SK-N-SH (cell line): ENCODE measurements around the gene UBQLN3. TPM values are rescaled to one million over a fixed set of nuclear protein-coding genes. Genes with fewer than 3 reads are reported as not detected.

Experiments used
- CTCF ChIA-PET: fragments of 300-600, 350-600 bp; formaldehyde crosslinking; extraction: SDS; loops from one replicate; lab custom pipeline; 2021; lab: Yijun Ruan, JAX
- POLR2A ChIA-PET: fragments of 350-600 bp; sonication (Branson Sonifier 250); formaldehyde crosslinking; extraction: SDS; loops from one replicate; lab custom pipeline; 2020; ENCODE audit warnings: antibody characterized with exemption, inconsistent platforms; lab: Yijun Ruan, JAX
- DNase-seq: peaks from one replicate; pipeline ENCODE4 v3.0.0; 2012
- H2AFZ ChIP-seq: fragments of 200-600 bp; sonication (generic); 2 replicates; pipeline ENCODE4 v1.8.1; 2016; ENCODE audit warnings: antibody characterized with exemption, mild to moderate bottlenecking, low read depth
- H3F3A ChIP-seq: fragments of 200-600 bp; sonication (generic); replicated peaks from 2 replicates; pipeline ENCODE3; 2016; ENCODE audit warnings: antibody characterized with exemption, mild to moderate bottlenecking; ENCODE audit not compliant: insufficient read depth
- H3K27ac ChIP-seq, 2 experiments: fragments of 200-500 bp in 1 of 2; fragments of 200-600 bp in 1 of 2; sonication (Bioruptor generic) in 1 of 2; sonication (generic), shearing (Covaris generic) in 1 of 2; 2 replicates each; pipeline versions ENCODE4 v1.5.1 to v1.6.1; 2014 to 2016; ENCODE audit warnings: low read depth in 2 of 2, inconsistent platforms in 1 of 2, low read length in 1 of 2, mild to moderate bottlenecking in 1 of 2, mixed read lengths in 1 of 2
- H3K27me3 ChIP-seq: fragments of 200-600 bp; sonication (generic), shearing (Covaris generic); 2 replicates; pipeline ENCODE4 v1.6.1; 2016; ENCODE audit warnings: mixed run types; ENCODE audit not compliant: insufficient read depth
- H3K36me3 ChIP-seq, 2 experiments: fragments of 200-500 bp in 1 of 2; fragments of 200-600 bp in 1 of 2; sonication (Bioruptor generic) in 1 of 2; sonication (generic) in 1 of 2; replicated peaks in 1 of 2; 2 replicates each; pipeline versions ENCODE3 to v1.5.1; 2014 to 2016; ENCODE audit warnings: low read length in 1 of 2, mild to moderate bottlenecking in 1 of 2; ENCODE audit not compliant: insufficient read depth in 2 of 2, control insufficient read depth in 1 of 2
- H3K4me1 ChIP-seq, 2 experiments: fragments of 200-500 bp in 1 of 2; fragments of 200-600 bp in 1 of 2; sonication (Bioruptor generic) in 1 of 2; sonication (generic), shearing (Covaris generic) in 1 of 2; 2 replicates each; pipeline versions ENCODE4 v1.5.1 to v1.6.1; 2014 to 2016; ENCODE audit warnings: low read depth in 1 of 2, low read length in 1 of 2, mixed run types in 1 of 2; ENCODE audit not compliant: insufficient read depth in 2 of 2, control insufficient read depth in 1 of 2
- H3K4me2 ChIP-seq: fragments of 200-600 bp; sonication (generic), shearing (Covaris generic); 2 replicates; pipeline ENCODE4 v1.6.1; 2017; ENCODE audit warnings: mixed run types
- H3K4me3 ChIP-seq, 2 experiments: fragments of 200-500 bp in 1 of 2; fragments of 200-600 bp in 1 of 2; sonication (Bioruptor generic) in 1 of 2; sonication (generic), shearing (Covaris generic) in 1 of 2; 2 replicates each; pipeline versions ENCODE4 v1.5.1 to v1.8.1; 2014 to 2016; ENCODE audit warnings: low read depth in 2 of 2, inconsistent platforms in 1 of 2, low read length in 1 of 2, mild to moderate bottlenecking in 1 of 2, mixed read lengths in 1 of 2, moderate library complexity in 1 of 2
- H3K79me2 ChIP-seq: fragments of 200-600 bp; sonication (generic); 2 replicates; pipeline ENCODE4 v1.8.1; 2017; ENCODE audit warnings: mild to moderate bottlenecking; ENCODE audit not compliant: insufficient read depth
- H3K9ac ChIP-seq: fragments of 200-600 bp; sonication (generic); 2 replicates; pipeline ENCODE4 v1.6.1; 2017; ENCODE audit warnings: mixed run types
- H3K9me2 ChIP-seq: fragments of 200-600 bp; sonication (generic); 2 replicates; pipeline ENCODE4 v1.6.1; 2017; ENCODE audit warnings: mixed run types
- H3K9me3 ChIP-seq: fragments of 200-600 bp; sonication (generic); 2 replicates; pipeline ENCODE4 v1.6.1; 2017; ENCODE audit warnings: mixed run types, mild to moderate bottlenecking, moderate library complexity
- H4K20me1 ChIP-seq: fragments of 200-600 bp; sonication (generic); 2 replicates; pipeline ENCODE4 v1.6.1; 2017; ENCODE audit warnings: mild to moderate bottlenecking, mixed run types; ENCODE audit not compliant: insufficient read depth
- EP300 ChIP-seq, 2 experiments: IDR thresholded peaks; 2 replicates each; pipeline versions ENCODE4 v1.4.0 to v1.6.1; 2012; ENCODE audit warnings: borderline replicate concordance in 1 of 2, low read depth in 1 of 2, low read length in 1 of 2
- EZH2phosphoT487 ChIP-seq: fragments of 200-600 bp; sonication (generic); IDR thresholded peaks from 2 replicates; pipeline ENCODE4 v1.6.1; 2017; ENCODE audit warnings: low read depth, mixed run types, mild to moderate bottlenecking, antibody characterized with exemption, moderate library complexity, borderline replicate concordance
- FOXM1 ChIP-seq: IDR thresholded peaks from 2 replicates; pipeline ENCODE4 v1.4.0; 2012; ENCODE audit warnings: low read depth, mild to moderate bottlenecking
- GABPA ChIP-seq: IDR thresholded peaks from 2 replicates; pipeline ENCODE4 v1.4.0; 2012; ENCODE audit warnings: low read depth, mild to moderate bottlenecking
- GATA2 ChIP-seq: sonication (generic); formaldehyde crosslinking; IDR thresholded peaks from 2 replicates; pipeline ENCODE4 v1.5.0; 2020; ENCODE audit warnings: mild to moderate bottlenecking, missing genetic modification reagents
- IRF3 ChIP-seq: fragments of 150-350 bp; IDR thresholded peaks from 2 replicates; pipeline ENCODE4 v1.6.1; 2016; ENCODE audit warnings: mild to moderate bottlenecking, low read depth, low read length
- JUND ChIP-seq: IDR thresholded peaks from 2 replicates; pipeline ENCODE4 v1.4.0; 2012
- MAX ChIP-seq: IDR thresholded peaks from 2 replicates; pipeline ENCODE4 v1.4.0; 2012; ENCODE audit warnings: low read depth
- RFX5 ChIP-seq: IDR thresholded peaks from 2 replicates; pipeline ENCODE4 v1.6.1; 2012; ENCODE audit warnings: mild to moderate bottlenecking, improper control_type of control experiment, low read length
- TAF1 ChIP-seq: IDR thresholded peaks from 2 replicates; pipeline ENCODE4 v1.6.1; 2012; ENCODE audit warnings: low read depth, mild to moderate bottlenecking, low read length, moderate library complexity, borderline replicate concordance
- TEAD4 ChIP-seq: IDR thresholded peaks from 2 replicates; pipeline ENCODE4 v1.4.0; 2012; ENCODE audit warnings: mild to moderate bottlenecking, borderline replicate concordance; ENCODE audit not compliant: insufficient read depth
- USF2 ChIP-seq: fragments of 150-350 bp; IDR thresholded peaks from 2 replicates; pipeline ENCODE4 v1.6.1; 2017; ENCODE audit warnings: antibody characterized with exemption, low read length, low read depth, borderline replicate concordance
- YY1 ChIP-seq: IDR thresholded peaks from 2 replicates; pipeline ENCODE4 v1.4.0; 2012; ENCODE audit warnings: low read depth, mild to moderate bottlenecking
- WGBS: methylation state at CpG from one replicate; pipeline ENCODE4 v1.1.6; 2017; ENCODE audit warnings: low lambda C conversion rate; 5-methylcytosine and 5-hydroxymethylcytosine counted together
- polyA plus RNA-seq, 3 experiments: library from polyadenylated mRNA; depleted of rRNA; stranded (reverse); fragments of >200 nt; gene quantifications; 2 replicates each; pipeline ENCODE4 v1.2.3, GENCODE V29; 2012
- TF ChIP-seq, protein P1 (sequence below): fragments of 200-600 bp; sonication (generic); IDR thresholded peaks from 2 replicates; pipeline ENCODE4 v1.6.1; 2017; ENCODE audit warnings: antibody characterized with exemption, mild to moderate bottlenecking, moderate library complexity
- TF ChIP-seq, protein P2 (sequence below): IDR thresholded peaks from 2 replicates; pipeline ENCODE4 v1.6.1; 2012; ENCODE audit warnings: mild to moderate bottlenecking, low read depth, low read length, moderate library complexity

UBQLN3 gene
- polyA plus RNA-seq, 1 of the 3 experiments (the other 2 are of a cell fraction): not detected

DNA sequence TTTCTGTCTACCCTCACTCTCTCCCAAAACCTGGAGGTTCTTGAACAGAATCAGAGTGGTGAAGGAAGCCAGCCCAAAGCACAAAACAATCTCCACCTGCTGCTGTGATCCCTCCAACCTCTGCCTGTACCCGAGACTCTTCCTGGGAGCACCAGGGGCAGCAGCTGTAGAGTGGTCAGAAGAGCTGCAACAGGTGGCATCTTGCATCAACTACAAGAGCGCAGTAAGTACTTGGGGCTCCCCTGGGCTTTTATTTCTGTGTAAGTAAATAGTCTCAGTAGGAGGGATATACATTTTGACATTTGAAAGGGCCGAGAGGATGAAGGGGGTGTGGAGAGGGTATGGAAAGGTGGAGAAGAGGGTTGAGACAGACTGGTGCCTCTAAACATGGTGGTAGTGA, 15.0 kb upstream of the UBQLN3 start:
- Histone ChIP-seq H3K9ac (no peak overlapping the region), H4K20me1 (no peaks in the 10 kb centered on the region), H3K9me2 (no peaks in the 10 kb centered on the region), H3K27ac (no peak overlapping the region), H3K4me3 (no peak overlapping the region), H3K9me3 (no peaks in the 10 kb centered on the region), H3K36me3 (no peaks in the 10 kb centered on the region), H3K4me1 (no peaks in the 10 kb centered on the region), H3K4me2 (no peak overlapping the region), H3F3A (no peaks in the 10 kb centered on the region), H3K27me3 (no peaks in the 10 kb centered on the region), H2AFZ (no peak overlapping the region), H3K79me2 (no peaks in the 10 kb centered on the region)
- ChIA-PET CTCF (no interaction called here), POLR2A (no interaction called here)
- WGBS: 0% methylated on average over 3 of the region's 3 CpGs
- no peak for DNase-seq
- TF ChIP-seq EP300 (IDR thresholded peaks at IDR 0.05; ENCODE audit: borderline replicate concordance in 1 of 2, low read depth in 1 of 2, low read length in 1 of 2): no peak
- TF ChIP-seq GATA2 (CRISPR knock-in tag): no peak
- no peak for TF ChIP-seq GABPA
- TF ChIP-seq RFX5: no peak
- TF ChIP-seq, all 33 proteins: peak for 0

GRCh38 chr11:5522308-5522707, 12.6 kb upstream of the UBQLN3 start:
- Histone ChIP-seq H3K36me3 (no peaks in the 10 kb centered on the region), H2AFZ (no peak overlapping the region), H4K20me1 (no peaks in the 10 kb centered on the region), H3F3A (no peaks in the 10 kb centered on the region), H3K27me3 (no peaks in the 10 kb centered on the region), H3K4me3 (no peak overlapping the region), H3K9me3 (no peaks in the 10 kb centered on the region), H3K27ac (no peak overlapping the region), H3K79me2 (no peaks in the 10 kb centered on the region), H3K4me2 (no peak overlapping the region), H3K9ac (no peak overlapping the region), H3K9me2 (no peaks in the 10 kb centered on the region), H3K4me1 (no peaks in the 10 kb centered on the region)
- ChIA-PET POLR2A (no interaction called here), CTCF (no interaction called here)
- no peak for DNase-seq
- no peak for TF ChIP-seq TEAD4
- no peak for TF ChIP-seq JUND
- no peak for TF ChIP-seq YY1
- TF ChIP-seq FOXM1: no peak
- TF ChIP-seq TAF1: no peak
- 59% methylated on average over 2 of the region's 2 CpGs for WGBS

GRCh38 chr11:5521540-5521939, 11.8 kb upstream of the UBQLN3 start:
- DNase-seq: no peak
- no peaks in the 10 kb centered on the region for H3K36me3 ChIP-seq
- H3K4me2 ChIP-seq: no peak overlapping the region
- H4K20me1 ChIP-seq: no peaks in the 10 kb centered on the region
- H3K9ac ChIP-seq: no peak overlapping the region
- WGBS: 9% methylated on average over 4 of the region's 4 CpGs
- H3F3A ChIP-seq: no peaks in the 10 kb centered on the region
- H3K79me2 ChIP-seq: no peaks in the 10 kb centered on the region
- no peaks in the 10 kb centered on the region for H3K9me3 ChIP-seq
- no peak overlapping the region for H2AFZ ChIP-seq
- no peak overlapping the region for H3K4me3 ChIP-seq
- ChIA-PET CTCF (no interaction called here), POLR2A (no interaction called here)
- no peaks in the 10 kb centered on the region for H3K9me2 ChIP-seq
- H3K4me1 ChIP-seq: no peaks in the 10 kb centered on the region
- H3K27me3 ChIP-seq: no peaks in the 10 kb centered on the region
- H3K27ac ChIP-seq: no peak overlapping the region
- no peak for TF ChIP-seq TEAD4
- TF ChIP-seq, protein P1, sequence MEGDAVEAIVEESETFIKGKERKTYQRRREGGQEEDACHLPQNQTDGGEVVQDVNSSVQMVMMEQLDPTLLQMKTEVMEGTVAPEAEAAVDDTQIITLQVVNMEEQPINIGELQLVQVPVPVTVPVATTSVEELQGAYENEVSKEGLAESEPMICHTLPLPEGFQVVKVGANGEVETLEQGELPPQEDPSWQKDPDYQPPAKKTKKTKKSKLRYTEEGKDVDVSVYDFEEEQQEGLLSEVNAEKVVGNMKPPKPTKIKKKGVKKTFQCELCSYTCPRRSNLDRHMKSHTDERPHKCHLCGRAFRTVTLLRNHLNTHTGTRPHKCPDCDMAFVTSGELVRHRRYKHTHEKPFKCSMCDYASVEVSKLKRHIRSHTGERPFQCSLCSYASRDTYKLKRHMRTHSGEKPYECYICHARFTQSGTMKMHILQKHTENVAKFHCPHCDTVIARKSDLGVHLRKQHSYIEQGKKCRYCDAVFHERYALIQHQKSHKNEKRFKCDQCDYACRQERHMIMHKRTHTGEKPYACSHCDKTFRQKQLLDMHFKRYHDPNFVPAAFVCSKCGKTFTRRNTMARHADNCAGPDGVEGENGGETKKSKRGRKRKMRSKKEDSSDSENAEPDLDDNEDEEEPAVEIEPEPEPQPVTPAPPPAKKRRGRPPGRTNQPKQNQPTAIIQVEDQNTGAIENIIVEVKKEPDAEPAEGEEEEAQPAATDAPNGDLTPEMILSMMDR: no peak
- no peak for TF ChIP-seq EZH2phosphoT487
- no peak for TF ChIP-seq IRF3
- TF ChIP-seq USF2: no peak
- TF ChIP-seq MAX: no peak
- TF ChIP-seq, protein P2, sequence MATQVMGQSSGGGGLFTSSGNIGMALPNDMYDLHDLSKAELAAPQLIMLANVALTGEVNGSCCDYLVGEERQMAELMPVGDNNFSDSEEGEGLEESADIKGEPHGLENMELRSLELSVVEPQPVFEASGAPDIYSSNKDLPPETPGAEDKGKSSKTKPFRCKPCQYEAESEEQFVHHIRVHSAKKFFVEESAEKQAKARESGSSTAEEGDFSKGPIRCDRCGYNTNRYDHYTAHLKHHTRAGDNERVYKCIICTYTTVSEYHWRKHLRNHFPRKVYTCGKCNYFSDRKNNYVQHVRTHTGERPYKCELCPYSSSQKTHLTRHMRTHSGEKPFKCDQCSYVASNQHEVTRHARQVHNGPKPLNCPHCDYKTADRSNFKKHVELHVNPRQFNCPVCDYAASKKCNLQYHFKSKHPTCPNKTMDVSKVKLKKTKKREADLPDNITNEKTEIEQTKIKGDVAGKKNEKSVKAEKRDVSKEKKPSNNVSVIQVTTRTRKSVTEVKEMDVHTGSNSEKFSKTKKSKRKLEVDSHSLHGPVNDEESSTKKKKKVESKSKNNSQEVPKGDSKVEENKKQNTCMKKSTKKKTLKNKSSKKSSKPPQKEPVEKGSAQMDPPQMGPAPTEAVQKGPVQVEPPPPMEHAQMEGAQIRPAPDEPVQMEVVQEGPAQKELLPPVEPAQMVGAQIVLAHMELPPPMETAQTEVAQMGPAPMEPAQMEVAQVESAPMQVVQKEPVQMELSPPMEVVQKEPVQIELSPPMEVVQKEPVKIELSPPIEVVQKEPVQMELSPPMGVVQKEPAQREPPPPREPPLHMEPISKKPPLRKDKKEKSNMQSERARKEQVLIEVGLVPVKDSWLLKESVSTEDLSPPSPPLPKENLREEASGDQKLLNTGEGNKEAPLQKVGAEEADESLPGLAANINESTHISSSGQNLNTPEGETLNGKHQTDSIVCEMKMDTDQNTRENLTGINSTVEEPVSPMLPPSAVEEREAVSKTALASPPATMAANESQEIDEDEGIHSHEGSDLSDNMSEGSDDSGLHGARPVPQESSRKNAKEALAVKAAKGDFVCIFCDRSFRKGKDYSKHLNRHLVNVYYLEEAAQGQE: no peak
